Activated naive CD4-positive, alpha-beta T cell treated with anti-CD3 and anti-CD28 coated beads, Interleukin-2, amount 50 U/mL, for 16 hours (primary cell): ENCODE measurements around the gene PKIG.
"Not testable (repeated sequence)": the region's sequence is repeated elsewhere in the genome, so short reads cannot be mapped to it uniquely, and the experiment has no call there.

Experiments used
- DNase-seq: peaks from one replicate; pipeline ENCODE4 v3.0.0-alpha.2; 2020

Gene PKIG

GRCh38 chr20:44572551-44573500, 9.6 kb upstream of the PKIG start:
- DNase-seq = no peak

GRCh38 chr20:44573501-44573869, 8.9 kb upstream of the PKIG start:
- no peak for DNase-seq

- no peak for DNase-seq
These were observed 8.0 kb upstream of the PKIG start for GRCh38 chr20:44574372-44574771.

GRCh38 chr20:44576297-44576696, 6.1 kb upstream of the PKIG start:
- no peak for DNase-seq

GRCh38 chr20:44579313-44580081, 2.9 kb upstream of the PKIG start:
- no peak for DNase-seq

GRCh38 chr20:44580581-44581268, 1.7 kb upstream of the PKIG start:
- DNase-seq = no peak

- no peak for DNase-seq
These were observed 864 bp upstream of the PKIG start for GRCh38 chr20:44581515-44581914.

- DNase-seq = no peak
These were observed 778 bp downstream of the PKIG start for GRCh38 chr20:44583157-44583556.

- no peak for DNase-seq
These were observed 1.8 kb downstream of the PKIG start for GRCh38 chr20:44584162-44584561.

- DNase-seq = no peak
These were observed 2.9 kb downstream of the PKIG start for GRCh38 chr20:44585057-44585963.

- DNase-seq = no peak
These were observed 4.0 kb downstream of the PKIG start for GRCh38 chr20:44586289-44586911.

- DNase-seq = no peak
These were observed 4.9 kb downstream of the PKIG start for GRCh38 chr20:44587035-44587980.

GRCh38 chr20:44588321-44588720, 5.9 kb downstream of the PKIG start:
- DNase-seq = not testable (repeated sequence)

GRCh38 chr20:44589537-44589936, 7.2 kb downstream of the PKIG start:
- DNase-seq = no peak

- DNase-seq = no peak
These were observed 8.8 kb downstream of the PKIG start for GRCh38 chr20:44590980-44591778.

- DNase-seq = no peak
These were observed 10.0 kb downstream of the PKIG start for GRCh38 chr20:44592366-44592765.

- no peak for DNase-seq
These were observed 11.4 kb downstream of the PKIG start for GRCh38 chr20:44593751-44594150.

GRCh38 chr20:44594730-44595129, 12.4 kb downstream of the PKIG start:
- DNase-seq = no peak

- DNase-seq = no peak
These were observed 13.6 kb downstream of the PKIG start for GRCh38 chr20:44596010-44596409.

GRCh38 chr20:44596876-44597275, 14.5 kb downstream of the PKIG start:
- DNase-seq = no peak
